ENCODE measurements around the gene MVD.

MVD gene

GRCh38 chr16:88655733-88656281, 7.1 kb downstream of the MVD start:
- DNase-seq (ENCODE audit: low read depth), result no peak

- no peak for DNase-seq (ENCODE audit: low read depth)
Observed at GRCh38 chr16:88655053-88655732, 7.7 kb downstream of the MVD start.

- no peak for DNase-seq (ENCODE audit: low read depth)
Observed at GRCh38 chr16:88654363-88655052, 8.4 kb downstream of the MVD start.

- DNase-seq (ENCODE audit: low read depth), result no peak
Observed at GRCh38 chr16:88653596-88654362, 9.1 kb downstream of the MVD start.

- DNase-seq (ENCODE audit: low read depth), result no peak
Observed at GRCh38 chr16:88653101-88653500, 9.8 kb downstream of the MVD start.

GRCh38 chr16:88652762-88653063, 10.2 kb downstream of the MVD start:
- no peak for DNase-seq (ENCODE audit: low read depth)

- no peak for DNase-seq (ENCODE audit: low read depth)
Observed at GRCh38 chr16:88651989-88652761, 10.7 kb downstream of the MVD start.

- DNase-seq (ENCODE audit: low read depth), result peak; percentile 66
Observed at GRCh38 chr16:88651276-88651988, 11.5 kb downstream of the MVD start.

GRCh38 chr16:88650749-88651275, 12.1 kb downstream of the MVD start, which contains the start of gene CYBA:
Gene CYBA (minus strand): TSS chr16:88651053. CDS start chr16:88651013, 40 bp downstream.
- DNase-seq (ENCODE audit: low read depth), result peak; percentile 72

- no peak for DNase-seq (ENCODE audit: low read depth)
Observed at GRCh38 chr16:88649924-88650748, 12.8 kb downstream of the MVD start.

GRCh38 chr16:88649195-88649923, 13.5 kb downstream of the MVD start:
- no peak for DNase-seq (ENCODE audit: low read depth)

GRCh38 chr16:88647178-88648070, 15.5 kb downstream of the MVD start:
- DNase-seq (ENCODE audit: low read depth), result no peak

- no peak for DNase-seq (ENCODE audit: low read depth)
Observed at GRCh38 chr16:88646345-88647034, 16.4 kb downstream of the MVD start.

- no peak for DNase-seq (ENCODE audit: low read depth)
Observed at GRCh38 chr16:88645941-88646340, 16.9 kb downstream of the MVD start.

GRCh38 chr16:88645455-88645854, 17.4 kb downstream of the MVD start:
- DNase-seq (ENCODE audit: low read depth), result no peak

- DNase-seq (ENCODE audit: low read depth), result no peak
Observed at GRCh38 chr16:88643644-88643932, 19.3 kb downstream of the MVD start.

- no peak for DNase-seq (ENCODE audit: low read depth)
Observed at GRCh38 chr16:88642881-88643643, 19.8 kb downstream of the MVD start.
